A549 (cell line): ENCODE measurements around the gene TMEM156.

Experiments used
- EP300 ChIP-seq, 2 experiments: fragments of >200 bp; sonication (Bioruptor Twin); formaldehyde crosslinking; IDR thresholded peaks; 2 replicates in 1 of 2; 3 replicates in 1 of 2; pipeline ENCODE4 v1.6.1; 2016 to 2017
- JUN ChIP-seq, 2 experiments: fragments of >200 bp; sonication (Bioruptor Twin); formaldehyde crosslinking; IDR thresholded peaks; 2 replicates in 1 of 2; 3 replicates in 1 of 2; pipeline ENCODE4 v1.6.1; 2016 to 2017
- JUNB ChIP-seq: fragments of >200 bp; sonication (Bioruptor Twin); formaldehyde crosslinking; IDR thresholded peaks from 2 replicates; pipeline ENCODE4 v1.6.1; 2016
- MAZ ChIP-seq: fragments of 150-350 bp; IDR thresholded peaks from 2 replicates; pipeline ENCODE4 v1.6.1; 2014; ENCODE audit warnings: antibody characterized with exemption, low read depth, low read length, borderline replicate concordance
- MYC ChIP-seq: IDR thresholded peaks from 2 replicates; pipeline ENCODE4 v1.6.1; 2012; ENCODE audit warnings: mild to moderate bottlenecking, inconsistent platforms, low read length, improper control_type of control experiment, borderline replicate concordance
- PHF8 ChIP-seq: fragments of 200-600 bp; sonication (generic); IDR thresholded peaks from 2 replicates; pipeline ENCODE4 v1.6.1; 2016; ENCODE audit warnings: low read depth, mild to moderate bottlenecking, antibody characterized with exemption, moderate library complexity, borderline replicate concordance
- POLR2A ChIP-seq: IDR thresholded peaks from 2 replicates; pipeline ENCODE4 v1.6.1; 2012; ENCODE audit warnings: mild to moderate bottlenecking, low read length
- TFCP2L1 ChIP-seq: fragments of 250-450 bp; sonication (Bioruptor Pico); IDR thresholded peaks from 2 replicates; pipeline ENCODE4 v1.5.0; 2021; ENCODE audit warnings: mild to moderate bottlenecking
- TF ChIP-seq, protein P1 (sequence below): fragments of >200 bp; sonication (Bioruptor Twin); formaldehyde crosslinking; IDR thresholded peaks from 3 replicates; pipeline ENCODE4 v1.5.1; 2016
- TF ChIP-seq, protein P2 (sequence below): fragments of 200-600 bp; sonication (generic); IDR thresholded peaks from 2 replicates; pipeline ENCODE4 v1.6.1; 2016; ENCODE audit warnings: antibody characterized with exemption, mild to moderate bottlenecking, moderate library complexity
- TF ChIP-seq, protein P3 (sequence below): fragments of >200 bp; sonication (Bioruptor Twin); formaldehyde crosslinking; IDR thresholded peaks from 3 replicates; pipeline ENCODE4 v1.6.1; 2016
- TF ChIP-seq, protein P4 (sequence below): fragments of 450-650 bp; IDR thresholded peaks from 2 replicates; pipeline ENCODE4 v1.6.1; 2014; ENCODE audit warnings: antibody characterized with exemption

DNA sequence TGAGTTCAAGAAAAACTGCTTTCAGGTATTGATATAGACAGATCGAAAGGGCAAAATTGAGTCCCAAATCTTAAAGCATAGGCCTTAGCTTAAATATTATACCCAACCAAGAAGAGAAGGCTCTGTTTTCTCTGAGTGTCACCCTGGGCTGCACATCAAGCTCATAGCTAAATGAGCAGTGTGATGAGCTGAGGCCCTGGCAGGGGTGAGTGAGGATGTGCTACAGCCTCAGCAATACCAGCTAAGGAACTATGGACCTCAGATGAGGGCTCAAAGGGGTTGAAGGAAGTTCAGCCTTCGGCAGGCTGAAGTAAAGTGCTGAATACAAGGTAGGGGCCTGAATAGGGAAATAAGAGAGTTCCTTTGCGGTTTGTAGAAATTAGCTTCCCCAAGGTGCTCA, 85.3 kb downstream of the TMEM156 start:
- TF ChIP-seq, protein P1, sequence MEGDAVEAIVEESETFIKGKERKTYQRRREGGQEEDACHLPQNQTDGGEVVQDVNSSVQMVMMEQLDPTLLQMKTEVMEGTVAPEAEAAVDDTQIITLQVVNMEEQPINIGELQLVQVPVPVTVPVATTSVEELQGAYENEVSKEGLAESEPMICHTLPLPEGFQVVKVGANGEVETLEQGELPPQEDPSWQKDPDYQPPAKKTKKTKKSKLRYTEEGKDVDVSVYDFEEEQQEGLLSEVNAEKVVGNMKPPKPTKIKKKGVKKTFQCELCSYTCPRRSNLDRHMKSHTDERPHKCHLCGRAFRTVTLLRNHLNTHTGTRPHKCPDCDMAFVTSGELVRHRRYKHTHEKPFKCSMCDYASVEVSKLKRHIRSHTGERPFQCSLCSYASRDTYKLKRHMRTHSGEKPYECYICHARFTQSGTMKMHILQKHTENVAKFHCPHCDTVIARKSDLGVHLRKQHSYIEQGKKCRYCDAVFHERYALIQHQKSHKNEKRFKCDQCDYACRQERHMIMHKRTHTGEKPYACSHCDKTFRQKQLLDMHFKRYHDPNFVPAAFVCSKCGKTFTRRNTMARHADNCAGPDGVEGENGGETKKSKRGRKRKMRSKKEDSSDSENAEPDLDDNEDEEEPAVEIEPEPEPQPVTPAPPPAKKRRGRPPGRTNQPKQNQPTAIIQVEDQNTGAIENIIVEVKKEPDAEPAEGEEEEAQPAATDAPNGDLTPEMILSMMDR = no peak
- TF ChIP-seq POLR2A = no peak
- no peak for TF ChIP-seq PHF8
- TF ChIP-seq JUNB = no peak
- TF ChIP-seq, protein P2, sequence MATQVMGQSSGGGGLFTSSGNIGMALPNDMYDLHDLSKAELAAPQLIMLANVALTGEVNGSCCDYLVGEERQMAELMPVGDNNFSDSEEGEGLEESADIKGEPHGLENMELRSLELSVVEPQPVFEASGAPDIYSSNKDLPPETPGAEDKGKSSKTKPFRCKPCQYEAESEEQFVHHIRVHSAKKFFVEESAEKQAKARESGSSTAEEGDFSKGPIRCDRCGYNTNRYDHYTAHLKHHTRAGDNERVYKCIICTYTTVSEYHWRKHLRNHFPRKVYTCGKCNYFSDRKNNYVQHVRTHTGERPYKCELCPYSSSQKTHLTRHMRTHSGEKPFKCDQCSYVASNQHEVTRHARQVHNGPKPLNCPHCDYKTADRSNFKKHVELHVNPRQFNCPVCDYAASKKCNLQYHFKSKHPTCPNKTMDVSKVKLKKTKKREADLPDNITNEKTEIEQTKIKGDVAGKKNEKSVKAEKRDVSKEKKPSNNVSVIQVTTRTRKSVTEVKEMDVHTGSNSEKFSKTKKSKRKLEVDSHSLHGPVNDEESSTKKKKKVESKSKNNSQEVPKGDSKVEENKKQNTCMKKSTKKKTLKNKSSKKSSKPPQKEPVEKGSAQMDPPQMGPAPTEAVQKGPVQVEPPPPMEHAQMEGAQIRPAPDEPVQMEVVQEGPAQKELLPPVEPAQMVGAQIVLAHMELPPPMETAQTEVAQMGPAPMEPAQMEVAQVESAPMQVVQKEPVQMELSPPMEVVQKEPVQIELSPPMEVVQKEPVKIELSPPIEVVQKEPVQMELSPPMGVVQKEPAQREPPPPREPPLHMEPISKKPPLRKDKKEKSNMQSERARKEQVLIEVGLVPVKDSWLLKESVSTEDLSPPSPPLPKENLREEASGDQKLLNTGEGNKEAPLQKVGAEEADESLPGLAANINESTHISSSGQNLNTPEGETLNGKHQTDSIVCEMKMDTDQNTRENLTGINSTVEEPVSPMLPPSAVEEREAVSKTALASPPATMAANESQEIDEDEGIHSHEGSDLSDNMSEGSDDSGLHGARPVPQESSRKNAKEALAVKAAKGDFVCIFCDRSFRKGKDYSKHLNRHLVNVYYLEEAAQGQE = no peak
- no peak for TF ChIP-seq EP300 (IDR thresholded peaks at IDR 0.05)
- TF ChIP-seq MYC = no peak
- no peak for TF ChIP-seq MAZ
- TF ChIP-seq JUN (IDR thresholded peaks at IDR 0.05) = no peak
- TF ChIP-seq, protein P3, sequence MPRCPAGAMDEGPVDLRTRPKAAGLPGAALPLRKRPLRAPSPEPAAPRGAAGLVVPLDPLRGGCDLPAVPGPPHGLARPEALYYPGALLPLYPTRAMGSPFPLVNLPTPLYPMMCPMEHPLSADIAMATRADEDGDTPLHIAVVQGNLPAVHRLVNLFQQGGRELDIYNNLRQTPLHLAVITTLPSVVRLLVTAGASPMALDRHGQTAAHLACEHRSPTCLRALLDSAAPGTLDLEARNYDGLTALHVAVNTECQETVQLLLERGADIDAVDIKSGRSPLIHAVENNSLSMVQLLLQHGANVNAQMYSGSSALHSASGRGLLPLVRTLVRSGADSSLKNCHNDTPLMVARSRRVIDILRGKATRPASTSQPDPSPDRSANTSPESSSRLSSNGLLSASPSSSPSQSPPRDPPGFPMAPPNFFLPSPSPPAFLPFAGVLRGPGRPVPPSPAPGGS = no peak
- TF ChIP-seq, protein P4, sequence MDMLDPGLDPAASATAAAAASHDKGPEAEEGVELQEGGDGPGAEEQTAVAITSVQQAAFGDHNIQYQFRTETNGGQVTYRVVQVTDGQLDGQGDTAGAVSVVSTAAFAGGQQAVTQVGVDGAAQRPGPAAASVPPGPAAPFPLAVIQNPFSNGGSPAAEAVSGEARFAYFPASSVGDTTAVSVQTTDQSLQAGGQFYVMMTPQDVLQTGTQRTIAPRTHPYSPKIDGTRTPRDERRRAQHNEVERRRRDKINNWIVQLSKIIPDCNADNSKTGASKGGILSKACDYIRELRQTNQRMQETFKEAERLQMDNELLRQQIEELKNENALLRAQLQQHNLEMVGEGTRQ = no peak
- TF ChIP-seq TFCP2L1 (CRISPR knock-in tag) = no peak
